Keratinocyte (primary cell): ENCODE data around the gene HCK.

Experiments used
- EZH2 ChIP-seq: IDR thresholded peaks from one replicate; pipeline ENCODE4 v1.6.1; 2012; ENCODE audit warnings: inconsistent platforms, mild to moderate bottlenecking, low read length, moderate library complexity
- TF ChIP-seq, protein P1 (sequence below), 3 experiments: IDR thresholded peaks in 1 of 3; conservative IDR thresholded peaks in 1 of 3; optimal IDR thresholded peaks in 1 of 3; 2 replicates in 2 of 3; 3 replicates in 1 of 3; pipeline versions ENCODE3 to v1.5.1; 2011; ENCODE audit warnings: low read length in 3 of 3, mild to moderate bottlenecking in 3 of 3, moderate library complexity in 2 of 3, control low read depth in 1 of 3, inconsistent platforms in 1 of 3; ENCODE audit not compliant: insufficient read depth in 2 of 3; ENCODE audit errors: extremely low read depth in 1 of 3

GRCh38 chr20:32127347-32127746, 75.3 kb downstream of the HCK start:
- TF ChIP-seq, protein P1, sequence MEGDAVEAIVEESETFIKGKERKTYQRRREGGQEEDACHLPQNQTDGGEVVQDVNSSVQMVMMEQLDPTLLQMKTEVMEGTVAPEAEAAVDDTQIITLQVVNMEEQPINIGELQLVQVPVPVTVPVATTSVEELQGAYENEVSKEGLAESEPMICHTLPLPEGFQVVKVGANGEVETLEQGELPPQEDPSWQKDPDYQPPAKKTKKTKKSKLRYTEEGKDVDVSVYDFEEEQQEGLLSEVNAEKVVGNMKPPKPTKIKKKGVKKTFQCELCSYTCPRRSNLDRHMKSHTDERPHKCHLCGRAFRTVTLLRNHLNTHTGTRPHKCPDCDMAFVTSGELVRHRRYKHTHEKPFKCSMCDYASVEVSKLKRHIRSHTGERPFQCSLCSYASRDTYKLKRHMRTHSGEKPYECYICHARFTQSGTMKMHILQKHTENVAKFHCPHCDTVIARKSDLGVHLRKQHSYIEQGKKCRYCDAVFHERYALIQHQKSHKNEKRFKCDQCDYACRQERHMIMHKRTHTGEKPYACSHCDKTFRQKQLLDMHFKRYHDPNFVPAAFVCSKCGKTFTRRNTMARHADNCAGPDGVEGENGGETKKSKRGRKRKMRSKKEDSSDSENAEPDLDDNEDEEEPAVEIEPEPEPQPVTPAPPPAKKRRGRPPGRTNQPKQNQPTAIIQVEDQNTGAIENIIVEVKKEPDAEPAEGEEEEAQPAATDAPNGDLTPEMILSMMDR (optimal IDR thresholded peaks at IDR 0.05 in 1 of 3, IDR thresholded peaks at IDR 0.05 in 1 of 3, conservative IDR thresholded peaks at IDR 0.05 in 1 of 3; ENCODE audit: extremely low read depth in 1 of 3, insufficient read depth in 2 of 3, low read length in 3 of 3) = no peak
- no peak for TF ChIP-seq EZH2
